OCI-LY3 (cell line): ENCODE measurements around the gene SMC1B.

Experiments
- CTCF ChIP-seq: fragments of 200-600, 300-600 bp; sonication (generic); IDR thresholded peaks from 2 replicates; pipeline ENCODE4 v1.5.1; 2014; ENCODE audit warnings: antibody characterized with exemption, low read length, low read depth
- EZH2phosphoT487 ChIP-seq: fragments of 200-600 bp; shearing (Covaris generic); IDR thresholded peaks from 2 replicates; pipeline ENCODE4 v1.6.1; 2018; ENCODE audit warnings: antibody characterized with exemption, mixed run types, low read depth

DNA sequence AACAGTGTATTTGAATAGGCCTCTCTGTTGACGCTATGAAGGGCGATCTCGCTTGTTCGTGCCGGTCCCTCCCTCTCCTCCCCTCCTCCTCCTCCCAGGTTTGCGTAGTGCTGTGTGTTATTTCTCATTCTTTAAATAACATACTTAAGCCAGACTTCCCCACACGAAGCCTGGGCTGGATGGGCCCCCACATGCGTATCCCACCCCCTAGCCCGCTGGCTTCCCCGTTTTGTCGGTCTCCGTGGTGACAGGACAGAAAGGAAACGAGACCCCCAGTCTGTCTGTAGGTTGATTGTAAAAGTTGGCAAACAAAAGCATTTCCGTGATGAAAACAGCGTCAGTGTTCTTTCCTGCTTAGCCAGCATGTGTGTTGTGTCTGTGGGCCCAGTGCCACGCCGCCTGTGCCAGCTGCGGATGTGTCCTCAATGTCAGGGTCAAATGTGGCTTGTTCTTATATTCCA is 76.4 kb downstream of the SMC1B start:
- TF ChIP-seq CTCF, result no peak
- no peak for TF ChIP-seq EZH2phosphoT487
